Upper lobe of right lung (tissue), 1 donor: ENCODE results near the gene FAM20A. TPM values are rescaled to one million over a fixed set of nuclear protein-coding genes. Genes with fewer than 3 reads are reported as not detected.

Experiments
- ATAC-seq: fragments of 200-7000 bp; cut with Tn5 transposase; one replicate; pipeline ENCODE4 v1.9.1; 2020; ENCODE audit warnings: mild to moderate bottlenecking, moderate library complexity
- DNase-seq: peaks from one replicate; pipeline ENCODE4 v3.0.0-alpha.2; 2020
- H3K27ac ChIP-seq: fragments of 200-600 bp; one replicate; pipeline ENCODE4 v1.8.0; 2022
- H3K27me3 ChIP-seq: fragments of 200-600 bp; one replicate; pipeline ENCODE4 v1.8.0; 2022; ENCODE audit warnings: mild to moderate bottlenecking
- H3K36me3 ChIP-seq: fragments of 200-600 bp; one replicate; pipeline ENCODE4 v1.8.0; 2022
- H3K4me1 ChIP-seq: fragments of 200-600 bp; one replicate; pipeline ENCODE4 v1.8.0; 2022
- H3K4me3 ChIP-seq: fragments of 200-600 bp; one replicate; pipeline ENCODE4 v1.8.0; 2022; ENCODE audit warnings: mild to moderate bottlenecking
- H3K9me3 ChIP-seq: fragments of 200-600 bp; one replicate; pipeline ENCODE4 v1.8.0; 2022
- intact Hi-C: fragments of 100-400 bp; cut with DNase I; formaldehyde crosslinking; loops from one replicate; pipeline ENCODE4 v1.11.0; 2022
- total RNA-seq: library from RNA; stranded (reverse); fragmentation: NEBNext Ultra II Directional; extraction: Animal tissue kit (Norgen Biotek cat#: 25700); gene quantifications from one replicate; pipeline ENCODE4 v1.2.1, GENCODE V29; 2021
- TF ChIP-seq, protein P1 (sequence below): fragments of 200-600 bp; IDR thresholded peaks from one replicate; pipeline ENCODE4 v1.8.0; 2022; ENCODE audit warnings: antibody characterized with exemption
- donor health status: DM: no; HTN: yes; CAD: no; lungs with severe emphysema.

The FAM20A gene
- total RNA-seq, 1 donor from 2014 or later = 43.3 TPM

DNA sequence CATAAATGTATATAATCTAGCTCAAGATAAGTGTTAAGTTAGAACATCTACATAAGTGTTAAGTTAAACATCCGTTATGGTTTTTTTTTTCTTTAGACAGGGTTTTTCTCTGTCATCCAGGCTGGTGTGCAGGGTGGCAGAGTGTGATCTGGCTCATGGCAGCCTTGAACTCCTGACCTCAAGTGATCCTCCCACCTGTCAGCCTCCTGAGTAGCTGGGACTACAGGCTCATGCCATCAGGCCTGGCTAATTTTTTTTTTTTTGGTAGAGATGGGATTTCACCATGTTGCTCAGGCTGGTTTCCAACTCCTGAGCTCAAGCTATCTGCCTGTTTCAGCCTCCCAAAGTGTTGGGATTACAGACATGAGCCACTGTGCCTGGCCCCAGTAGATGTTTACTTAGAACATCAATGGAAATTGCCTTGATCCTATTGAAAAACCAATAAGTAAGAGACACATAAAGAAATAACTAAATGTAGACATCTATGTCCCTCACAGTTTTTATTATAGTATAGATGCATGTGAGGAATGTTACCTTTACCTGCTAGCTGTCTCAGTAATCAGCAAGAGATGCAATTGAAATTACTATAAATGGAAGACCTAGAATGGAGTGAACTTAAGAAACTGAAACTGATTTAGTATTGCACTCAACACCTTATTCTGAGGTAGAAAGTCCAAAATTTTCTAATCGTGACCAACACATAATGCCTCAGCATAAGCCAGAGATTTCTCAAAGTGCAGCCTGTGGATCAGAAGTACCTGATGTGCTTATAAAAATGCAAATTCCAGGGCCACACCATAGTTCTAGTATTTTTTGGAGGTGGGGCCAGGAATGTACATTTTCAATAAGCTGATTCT lies 5.5 kb upstream of the FAM20A start:
- intact Hi-C loops = no loop called here
- Histone ChIP-seq H3K27me3 (no peaks in the 10 kb centered on the region), H3K36me3 (no peaks in the 10 kb centered on the region), H3K9me3 (peaks cover 23% of the 10 kb centered on the region), H3K4me3 (no peak overlapping the region), H3K27ac (no peak overlapping the region), H3K4me1 (peaks cover 8% of the 10 kb centered on the region)
- ATAC-seq = no peak
- TF ChIP-seq, protein P1, sequence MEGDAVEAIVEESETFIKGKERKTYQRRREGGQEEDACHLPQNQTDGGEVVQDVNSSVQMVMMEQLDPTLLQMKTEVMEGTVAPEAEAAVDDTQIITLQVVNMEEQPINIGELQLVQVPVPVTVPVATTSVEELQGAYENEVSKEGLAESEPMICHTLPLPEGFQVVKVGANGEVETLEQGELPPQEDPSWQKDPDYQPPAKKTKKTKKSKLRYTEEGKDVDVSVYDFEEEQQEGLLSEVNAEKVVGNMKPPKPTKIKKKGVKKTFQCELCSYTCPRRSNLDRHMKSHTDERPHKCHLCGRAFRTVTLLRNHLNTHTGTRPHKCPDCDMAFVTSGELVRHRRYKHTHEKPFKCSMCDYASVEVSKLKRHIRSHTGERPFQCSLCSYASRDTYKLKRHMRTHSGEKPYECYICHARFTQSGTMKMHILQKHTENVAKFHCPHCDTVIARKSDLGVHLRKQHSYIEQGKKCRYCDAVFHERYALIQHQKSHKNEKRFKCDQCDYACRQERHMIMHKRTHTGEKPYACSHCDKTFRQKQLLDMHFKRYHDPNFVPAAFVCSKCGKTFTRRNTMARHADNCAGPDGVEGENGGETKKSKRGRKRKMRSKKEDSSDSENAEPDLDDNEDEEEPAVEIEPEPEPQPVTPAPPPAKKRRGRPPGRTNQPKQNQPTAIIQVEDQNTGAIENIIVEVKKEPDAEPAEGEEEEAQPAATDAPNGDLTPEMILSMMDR = no peak
- no peak for DNase-seq

GRCh38 chr17:68605914-68606313 lies 4.7 kb upstream of the FAM20A start:
- intact Hi-C loops = no loop called here
- DNase-seq (no peak), ATAC-seq (no peak)

GRCh38 chr17:68603656-68604055 lies 2.5 kb upstream of the FAM20A start:
- Histone ChIP-seq H3K36me3 (no peaks in the 10 kb centered on the region), H3K9me3 (peaks cover 11% of the 10 kb centered on the region), H3K4me1 (peaks cover 18% of the 10 kb centered on the region), H3K27me3 (no peaks in the 10 kb centered on the region), H3K4me3 (no peak overlapping the region), H3K27ac (peak overlapping the region; percentile 36)
- DNase-seq = no peak
- no peak for ATAC-seq
- TF ChIP-seq, protein P1 = no peak
- intact Hi-C loops = no loop called here

More at GRCh38 chr17:68605914-68606313, 4.7 kb upstream of the FAM20A start:
- Histone ChIP-seq H3K4me1 (peaks cover 16% of the 10 kb centered on the region), H3K36me3 (no peaks in the 10 kb centered on the region), H3K4me3 (no peak overlapping the region), H3K27me3 (no peaks in the 10 kb centered on the region), H3K27ac (no peak overlapping the region), H3K9me3 (peaks cover 23% of the 10 kb centered on the region)
- TF ChIP-seq, protein P1 = no peak

DNA sequence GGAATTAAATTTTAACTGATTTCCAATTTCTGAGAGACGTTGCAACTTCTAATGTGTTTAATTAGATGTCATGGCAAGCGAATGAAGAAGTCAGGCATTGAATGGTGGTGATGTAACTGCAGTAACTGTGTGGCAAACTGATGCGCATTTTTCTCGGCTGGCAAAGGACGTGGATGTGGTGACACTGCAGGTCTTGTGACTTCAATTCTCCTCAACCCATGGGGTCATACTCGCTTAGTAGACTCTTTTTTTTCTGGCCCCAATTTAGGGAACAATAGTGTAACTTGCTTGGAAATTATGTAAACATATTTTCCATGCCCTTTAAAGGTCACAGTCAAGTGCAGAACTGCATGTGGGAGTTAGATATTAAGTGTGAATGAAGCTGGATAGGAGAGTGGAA lies 1.9 kb upstream of the FAM20A start:
- Histone ChIP-seq H3K4me3 (no peak overlapping the region), H3K27ac (peak overlapping the region; percentile 90), H3K4me1 (peaks cover 18% of the 10 kb centered on the region), H3K27me3 (no peaks in the 10 kb centered on the region), H3K9me3 (peaks cover 5% of the 10 kb centered on the region), H3K36me3 (no peaks in the 10 kb centered on the region)
- ATAC-seq = peak; percentile 39
- intact Hi-C loops = no loop called here
- DNase-seq = no peak
- TF ChIP-seq, protein P1 = no peak

DNA sequence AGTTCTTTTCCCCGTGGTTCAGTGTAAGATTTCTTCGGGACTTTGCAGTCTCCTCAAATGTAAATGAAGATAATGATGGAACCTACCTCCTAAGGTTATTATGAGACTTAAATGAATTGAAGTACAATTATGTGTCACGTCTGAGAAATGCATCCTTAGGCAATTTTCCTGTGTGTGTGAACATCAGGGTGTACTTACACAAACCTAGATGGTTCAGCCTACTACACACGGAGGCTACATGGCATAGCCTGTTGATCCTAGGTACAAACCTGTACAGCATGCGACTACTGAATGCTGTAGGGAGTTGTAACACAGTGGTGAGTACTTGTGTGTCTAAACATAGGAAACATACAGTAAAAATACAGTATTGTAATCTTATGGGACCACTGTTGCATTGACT lies 1.1 kb upstream of the FAM20A start:
- Histone ChIP-seq H3K4me3 (no peak overlapping the region), H3K9me3 (no peaks in the 10 kb centered on the region), H3K27me3 (no peaks in the 10 kb centered on the region), H3K27ac (peak overlapping the region; percentile 90), H3K36me3 (no peaks in the 10 kb centered on the region), H3K4me1 (peaks cover 22% of the 10 kb centered on the region)
- intact Hi-C loops = no loop called here
- DNase-seq (no peak), ATAC-seq (no peak)
- TF ChIP-seq, protein P1 = no peak
